Spleen (tissue), 11 donors: ENCODE results near the gene FMN2. TPM values are rescaled to one million over a fixed set of nuclear protein-coding genes. Genes with fewer than 3 reads are reported as not detected.
"Not testable (repeated sequence)": the region's sequence is repeated elsewhere in the genome, so short reads cannot be mapped to it uniquely, and the experiment has no call there.

ENCODE experiments used
- DNase-seq: peaks from one replicate; pipeline ENCODE4 v3.0.0-alpha.2; 2020
- H3K27ac ChIP-seq, 8 donors: fragments of 200-600 bp; sonication (generic) in 7 of 8; 1 replicate in 4 of 8; 2 replicates in 4 of 8; pipeline versions ENCODE4 v1.5.0 to v1.8.0; 2016 to 2021; ENCODE audit warnings: inconsistent platforms in 4 of 8, mild to moderate bottlenecking in 4 of 8, moderate library complexity in 1 of 8
- H3K27me3 ChIP-seq, 7 donors: fragments of 200-600 bp; sonication (generic) in 6 of 7; replicated peaks in 1 of 7; 1 replicate in 4 of 7; 2 replicates in 3 of 7; pipeline versions ENCODE4 v1.5.0 to v1.8.0; 2016 to 2021; ENCODE audit warnings: inconsistent platforms in 3 of 7, mild to moderate bottlenecking in 1 of 7
- H3K36me3 ChIP-seq, 6 donors: fragments of 200-600 bp; sonication (generic) in 5 of 6; 1 replicate in 4 of 6; 2 replicates in 2 of 6; pipeline versions ENCODE4 v1.5.0 to v1.8.0; 2016 to 2021; ENCODE audit warnings: inconsistent platforms in 2 of 6
- H3K4me1 ChIP-seq, 6 donors: fragments of 200-600 bp; sonication (generic) in 5 of 6; 1 replicate in 3 of 6; 2 replicates in 3 of 6; pipeline versions ENCODE4 v1.5.0 to v1.8.0; 2016 to 2021; ENCODE audit warnings: inconsistent platforms in 3 of 6
- H3K4me3 ChIP-seq, 8 donors: fragments of 200-600 bp; sonication (generic) in 7 of 8; 1 replicate in 4 of 8; 2 replicates in 4 of 8; pipeline versions ENCODE4 v1.5.0 to v1.8.0; 2016 to 2021; ENCODE audit warnings: inconsistent platforms in 4 of 8, mild to moderate bottlenecking in 4 of 8, moderate library complexity in 2 of 8
- H3K9me3 ChIP-seq, 8 donors: fragments of 200-600 bp; sonication (generic) in 7 of 8; 1 replicate in 4 of 8; 2 replicates in 4 of 8; pipeline versions ENCODE4 v1.5.0 to v1.8.0; 2016 to 2021; ENCODE audit warnings: inconsistent platforms in 4 of 8
- POLR2A ChIP-seq, 3 donors: fragments of 450-650 bp; IDR thresholded peaks; one replicate each; pipeline ENCODE4 v1.5.1; 2017; ENCODE audit warnings: antibody characterized with exemption in 3 of 3, mild to moderate bottlenecking in 1 of 3
- POLR2AphosphoS5 ChIP-seq, 3 donors: sonication (generic); formaldehyde crosslinking; IDR thresholded peaks; one replicate each; pipeline ENCODE4 v1.5.1; 2017; ENCODE audit warnings: antibody characterized with exemption in 3 of 3
- WGBS, 5 donors: extraction: QIAGEN DNeasy Blood & Tissue Kit in 3 of 5; methylation state at CpG; one replicate each; pipeline versions ENCODE4 v1.1.5 to v1.1.7; 2013 to 2018; 5-methylcytosine and 5-hydroxymethylcytosine counted together
- intact Hi-C: fragments of 100-400 bp; cut with DNase I; formaldehyde crosslinking; loops from one replicate; pipeline ENCODE4 v1.15.0; 2023; ENCODE audit warnings: low total_unique reads
- polyA plus RNA-seq, 3 donors: library from polyadenylated mRNA; stranded (reverse); fragments of 200-250 nt; gene quantifications; one replicate each; pipeline ENCODE4 v1.2.1, GENCODE V29; 2013
- total RNA-seq, 7 donors: library from RNA; depleted of rRNA in 3 of 7; stranded (reverse); fragments of >200 nt in 3 of 7; fragmentation: NEBNext Ultra II Directional in 4 of 7; extraction: Animal tissue kit (Norgen Biotek cat#: 25700) in 4 of 7; gene quantifications; one replicate each; pipeline versions ENCODE4 v1.1.0 to v1.2.1, GENCODE V29; 2016 to 2021
- TF ChIP-seq, protein P1 (sequence below), 11 experiments: fragments of 200-600 bp in 7 of 11; fragments of 450-650 bp in 4 of 11; sonication (generic) in 4 of 11; IDR thresholded peaks in 8 of 11; conservative IDR thresholded peaks in 3 of 11; 1 replicate in 7 of 11; 2 replicates in 4 of 11; pipeline versions ENCODE4 v1.4.0 to v1.8.0; 2016 to 2021; ENCODE audit warnings: antibody characterized with exemption in 11 of 11, inconsistent platforms in 4 of 11, mild to moderate bottlenecking in 1 of 11
- donor health status: healthy with polysubstance abuse.
- donor health status: DM: no; HTN: no; CAD: no; lungs with moderate emphysema.
- donor health status: DM: no; HTN: no; CAD: no.
- donor health status: Bipolar disorder and iron deficiency.
- donor health status: healthy.
- donor health status: DM: no; HTN: no; CAD: no.
- donor health status: DM: yes; HTN: yes; CAD: no.

Gene FMN2
- total and polyA plus RNA-seq, 10 donors: 0.04 to 0.24 (median 0.12) TPM; not detected in 6

DNA sequence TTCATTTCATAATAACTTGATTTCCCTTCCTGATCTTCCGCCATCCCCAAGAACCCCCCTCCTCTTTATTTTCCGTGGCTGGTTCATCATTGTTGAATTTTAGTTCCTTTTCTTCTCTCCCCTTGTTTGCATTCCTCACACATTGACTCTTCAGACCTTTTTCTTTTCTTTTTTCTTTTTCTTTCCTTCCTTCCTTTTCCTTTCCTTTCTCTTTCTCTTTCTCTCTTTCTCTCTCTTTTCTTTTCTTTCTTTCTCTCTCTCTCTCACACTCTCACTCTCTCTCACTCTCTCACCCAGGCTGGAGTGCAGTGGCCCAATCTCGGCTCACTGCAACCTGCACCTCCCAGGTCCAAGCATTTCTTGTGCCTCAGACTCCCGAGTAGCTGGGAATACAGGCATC lies 231.3 kb downstream of the FMN2 start:
- H3K27me3 ChIP-seq: no peaks in the 10 kb centered on the region
- H3K4me1 ChIP-seq: no peaks in the 10 kb centered on the region
- H3K27ac ChIP-seq: no peak overlapping the region
- TF ChIP-seq, protein P1, sequence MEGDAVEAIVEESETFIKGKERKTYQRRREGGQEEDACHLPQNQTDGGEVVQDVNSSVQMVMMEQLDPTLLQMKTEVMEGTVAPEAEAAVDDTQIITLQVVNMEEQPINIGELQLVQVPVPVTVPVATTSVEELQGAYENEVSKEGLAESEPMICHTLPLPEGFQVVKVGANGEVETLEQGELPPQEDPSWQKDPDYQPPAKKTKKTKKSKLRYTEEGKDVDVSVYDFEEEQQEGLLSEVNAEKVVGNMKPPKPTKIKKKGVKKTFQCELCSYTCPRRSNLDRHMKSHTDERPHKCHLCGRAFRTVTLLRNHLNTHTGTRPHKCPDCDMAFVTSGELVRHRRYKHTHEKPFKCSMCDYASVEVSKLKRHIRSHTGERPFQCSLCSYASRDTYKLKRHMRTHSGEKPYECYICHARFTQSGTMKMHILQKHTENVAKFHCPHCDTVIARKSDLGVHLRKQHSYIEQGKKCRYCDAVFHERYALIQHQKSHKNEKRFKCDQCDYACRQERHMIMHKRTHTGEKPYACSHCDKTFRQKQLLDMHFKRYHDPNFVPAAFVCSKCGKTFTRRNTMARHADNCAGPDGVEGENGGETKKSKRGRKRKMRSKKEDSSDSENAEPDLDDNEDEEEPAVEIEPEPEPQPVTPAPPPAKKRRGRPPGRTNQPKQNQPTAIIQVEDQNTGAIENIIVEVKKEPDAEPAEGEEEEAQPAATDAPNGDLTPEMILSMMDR (IDR thresholded peaks at IDR 0.05 in 8 of 11, conservative IDR thresholded peaks at IDR 0.05 in 3 of 11): no peak
- TF ChIP-seq POLR2AphosphoS5 (IDR thresholded peaks at IDR 0.05) (no peak), POLR2A (IDR thresholded peaks at IDR 0.05) (no peak)
- WGBS, 5 donors: 70 to 81% (median 75%) methylated on average over 4 of the region's 4 CpGs
- H3K4me3 ChIP-seq: no peak overlapping the region
- H3K9me3 ChIP-seq: peaks cover 0 to 10% (median 0%) of the 10 kb centered on the region in 8 donors
- no peak for DNase-seq
- no peaks in the 10 kb centered on the region for H3K36me3 ChIP-seq
- intact Hi-C loops: no loop called here

- H3K4me1 ChIP-seq, H3K27me3 ChIP-seq, DNase-seq, intact Hi-C loops, H3K9me3 ChIP-seq, H3K4me3 ChIP-seq, H3K27ac ChIP-seq, H3K36me3 ChIP-seq: not testable (repeated sequence)
- WGBS, 5 donors: 73 to 95% (median 89%) methylated on average over 1 of the region's 1 CpG
These were observed 236.7 kb downstream of the FMN2 start for GRCh38 chr1:240328382-240328781.

DNA sequence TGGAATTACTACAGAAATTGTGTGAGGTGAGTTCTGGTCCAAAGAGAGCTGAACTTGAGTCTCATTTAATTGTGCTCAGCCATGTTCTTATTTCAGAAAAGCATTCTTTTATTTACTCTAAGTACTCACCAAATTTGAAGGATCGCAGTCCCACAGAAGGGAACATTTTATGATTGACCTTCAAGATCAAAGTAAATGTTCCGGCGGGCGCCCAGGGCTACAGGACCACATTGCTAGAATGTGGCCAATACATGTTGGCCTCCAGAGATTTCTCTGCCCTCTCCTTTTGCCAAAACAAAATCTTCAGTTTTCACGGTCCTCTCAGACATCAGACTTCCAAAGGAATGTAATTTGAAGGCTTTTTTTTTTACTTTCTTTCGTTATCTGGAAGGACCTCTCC lies 237.8 kb downstream of the FMN2 start:
- Histone ChIP-seq H3K27me3 (no peaks in the 10 kb centered on the region), H3K4me3 (no peak overlapping the region), H3K36me3 (no peaks in the 10 kb centered on the region), H3K9me3 (no peaks in the 10 kb centered on the region), H3K27ac (no peak overlapping the region), H3K4me1 (no peaks in the 10 kb centered on the region)
- DNase-seq: no peak
- 72 to 87% (median 85%) methylated on average over 6 of the region's 6 CpGs for WGBS, 5 donors
- intact Hi-C loops: no loop called here
- TF ChIP-seq, protein P1 (IDR thresholded peaks at IDR 0.05 in 8 of 11, conservative IDR thresholded peaks at IDR 0.05 in 3 of 11): no peak
- TF ChIP-seq POLR2AphosphoS5 (IDR thresholded peaks at IDR 0.05): no peak

DNA sequence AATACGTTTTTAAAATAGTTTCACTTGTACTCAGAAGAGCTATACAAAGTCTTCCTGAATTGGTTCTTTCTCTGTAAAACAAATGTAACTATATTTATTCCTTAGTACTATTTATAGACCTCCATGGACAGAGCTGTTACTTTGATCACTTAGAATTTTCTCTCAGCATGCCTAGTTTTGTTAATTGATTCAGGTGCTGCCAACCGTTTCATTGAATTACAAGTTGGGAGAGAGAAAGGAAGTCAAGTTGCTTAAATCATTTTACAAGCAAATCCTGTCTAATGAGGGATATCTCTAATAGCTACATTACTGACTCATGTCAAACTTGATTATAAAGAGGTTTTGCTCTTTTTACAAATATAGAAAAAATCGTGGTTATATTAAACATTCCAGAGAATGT lies 241.0 kb downstream of the FMN2 start:
- 34 to 50% (median 34%) methylated on average over 3 of the region's 3 CpGs for WGBS, 5 donors
- no peaks in the 10 kb centered on the region for H3K4me1 ChIP-seq
- intact Hi-C loops: no loop called here
- no peaks in the 10 kb centered on the region for H3K27me3 ChIP-seq
- H3K9me3 ChIP-seq: no peaks in the 10 kb centered on the region
- H3K4me3 ChIP-seq: no peak overlapping the region
- TF ChIP-seq, protein P1 (IDR thresholded peaks at IDR 0.05 in 8 of 11, conservative IDR thresholded peaks at IDR 0.05 in 3 of 11): no peak
- TF ChIP-seq POLR2A (IDR thresholded peaks at IDR 0.05) (no peak), POLR2AphosphoS5 (IDR thresholded peaks at IDR 0.05) (no peak)
- no peaks in the 10 kb centered on the region for H3K36me3 ChIP-seq
- H3K27ac ChIP-seq: no peak overlapping the region
- DNase-seq: no peak

DNA sequence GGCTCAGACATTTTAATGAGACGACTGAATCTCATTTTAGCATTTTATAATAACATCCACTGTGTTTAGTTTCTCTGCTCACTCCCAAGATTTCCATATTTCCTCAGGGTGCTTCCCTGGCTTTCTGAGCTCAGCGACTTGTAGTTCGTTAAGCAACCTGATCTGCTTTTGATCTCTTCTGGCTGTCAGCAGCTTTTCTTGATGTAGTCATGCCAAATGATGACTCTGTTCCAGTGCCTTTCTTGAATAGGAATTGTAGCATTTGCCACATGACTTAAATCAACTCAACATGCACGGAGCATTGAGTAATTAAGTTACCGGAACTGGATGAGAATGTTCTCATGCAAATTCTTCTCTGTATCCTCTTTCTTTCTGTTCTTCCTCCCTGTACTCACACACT lies 246.1 kb downstream of the FMN2 start:
- TF ChIP-seq, protein P1 (IDR thresholded peaks at IDR 0.05 in 8 of 11, conservative IDR thresholded peaks at IDR 0.05 in 3 of 11): no peak
- TF ChIP-seq POLR2A (IDR thresholded peaks at IDR 0.05) (no peak), POLR2AphosphoS5 (IDR thresholded peaks at IDR 0.05) (no peak)
- H3K4me3 ChIP-seq: no peak overlapping the region
- H3K9me3 ChIP-seq: no peaks in the 10 kb centered on the region
- H3K36me3 ChIP-seq: no peaks in the 10 kb centered on the region
- no peaks in the 10 kb centered on the region for H3K27me3 ChIP-seq
- 60 to 82% (median 62%) methylated on average over 5 of the region's 5 CpGs for WGBS, 5 donors
- intact Hi-C loops: no loop called here
- no peaks in the 10 kb centered on the region for H3K4me1 ChIP-seq
- DNase-seq: no peak
- no peak overlapping the region for H3K27ac ChIP-seq
